Fibroblast of skin of left quadriceps (primary cell): ENCODE data around the gene NXN.
"Not testable (repeated sequence)": the region's sequence is repeated elsewhere in the genome, so short reads cannot be mapped to it uniquely, and the experiment has no call there.

Experiments
- DNase-seq, 2 experiments: peaks; one replicate each; pipeline ENCODE4 v3.0.0-alpha.2; 2013; ENCODE audit warnings: low read depth in 2 of 2

Gene NXN

DNA sequence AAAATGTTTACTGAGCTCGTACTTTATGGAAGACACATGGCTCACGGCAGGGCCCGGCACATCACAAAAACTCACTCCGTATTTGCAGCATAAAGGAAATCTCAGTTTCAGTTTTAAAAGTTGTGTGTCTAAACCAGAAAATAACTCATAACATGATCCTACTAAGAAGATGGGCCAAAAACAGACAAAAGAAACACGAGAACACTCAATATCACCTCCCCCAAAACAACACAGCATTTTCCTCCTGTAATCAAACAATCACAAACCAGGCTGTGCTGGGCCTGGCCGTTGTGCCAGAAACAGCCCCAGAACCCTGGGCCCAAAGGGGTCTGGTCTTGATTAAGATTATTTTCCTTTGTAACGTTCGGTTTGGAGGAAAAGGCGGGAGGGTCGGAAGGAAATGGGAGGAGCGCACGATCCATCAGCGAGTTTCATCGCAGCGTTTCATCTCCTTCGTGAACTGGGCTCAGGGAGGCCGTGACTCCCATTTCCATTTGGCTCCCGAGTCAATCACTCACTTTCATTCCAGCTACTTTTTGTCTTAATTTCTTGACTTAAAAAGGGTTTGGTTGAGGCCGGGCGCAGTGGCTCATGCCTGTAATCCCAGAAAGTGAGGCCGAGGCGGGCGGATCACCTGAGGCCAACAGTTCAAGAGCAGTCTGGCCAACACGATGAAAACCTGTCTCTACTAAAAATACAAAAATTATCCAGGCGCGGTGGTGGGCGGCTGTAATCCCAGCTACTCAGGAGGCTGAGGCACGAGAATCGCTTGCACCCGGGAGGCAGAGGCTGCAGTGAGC, 61.4 kb downstream of the NXN start:
- peak in 1 of 2 experiments; percentile 34 for DNase-seq

DNA sequence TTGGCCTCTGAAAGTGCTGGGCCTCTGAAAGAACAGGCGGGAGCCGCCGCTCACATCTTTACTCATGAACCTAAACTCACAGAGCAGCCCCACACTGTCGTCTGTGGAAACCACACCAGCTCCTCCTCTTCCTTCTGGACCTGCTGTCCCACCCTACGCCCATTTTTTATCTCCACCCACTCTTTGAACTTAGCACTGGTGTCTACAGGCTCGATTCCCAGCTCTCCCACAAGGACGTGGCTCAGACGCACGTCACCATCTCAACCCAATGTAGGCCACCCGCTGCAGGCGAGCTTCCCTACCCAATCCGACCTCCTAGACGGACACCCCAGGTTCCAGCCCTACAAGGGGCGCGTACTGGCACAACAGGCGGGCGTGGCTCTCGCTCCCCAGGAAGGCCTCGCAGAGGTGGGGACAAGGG, 62.2 kb downstream of the NXN start:
- DNase-seq = no peak

- DNase-seq = no peak
These were observed 63.3 kb downstream of the NXN start for GRCh38 chr17:916315-916714.

GRCh38 chr17:915538-916201, 63.9 kb downstream of the NXN start:
- peak in 1 of 2 experiments; percentile 28 for DNase-seq

DNA sequence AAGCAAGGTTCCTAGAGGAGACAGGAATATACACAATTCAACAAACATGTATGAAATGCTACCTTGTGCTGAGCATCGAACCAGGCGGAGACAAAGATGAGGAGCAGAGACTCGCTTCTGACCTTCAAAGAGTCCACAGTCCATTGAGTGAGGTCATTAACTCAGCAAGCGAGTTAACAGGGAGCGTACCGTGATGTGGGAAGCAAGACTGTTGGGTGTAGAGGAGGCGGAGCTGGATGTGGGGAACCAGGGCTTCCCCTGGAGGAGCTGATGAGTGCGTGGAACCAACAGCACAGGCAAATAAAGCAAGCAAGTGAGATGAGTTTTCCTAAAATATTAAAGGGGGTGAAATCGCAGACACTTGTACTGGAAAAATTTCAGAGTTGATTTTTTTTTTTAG, 65.0 kb downstream of the NXN start:
- DNase-seq = no peak

DNA sequence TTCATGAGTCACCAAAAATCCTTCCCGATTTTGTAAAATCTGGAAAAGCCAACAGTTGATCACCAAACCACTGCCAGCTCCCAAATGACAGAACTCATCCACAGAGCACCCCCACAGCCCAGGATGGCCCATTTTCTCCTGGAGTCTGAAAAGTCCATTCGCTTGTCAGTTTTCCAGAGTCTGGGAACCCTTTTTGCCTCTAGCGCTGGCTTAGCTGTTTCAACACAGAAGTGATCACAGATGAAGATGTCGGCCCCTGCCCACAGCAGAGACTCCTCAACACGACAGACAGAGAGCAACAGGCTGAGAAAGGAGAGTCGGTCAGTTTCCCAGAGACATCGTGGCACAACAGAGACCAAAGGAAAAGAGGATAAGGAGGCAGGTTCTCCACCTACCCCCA, 66.4 kb downstream of the NXN start:
- DNase-seq = no peak

GRCh38 chr17:909642-910323, 69.8 kb downstream of the NXN start:
- no peak for DNase-seq

- DNase-seq = no peak
These were observed 71.9 kb downstream of the NXN start for GRCh38 chr17:907725-908124.

GRCh38 chr17:905708-906107, 73.9 kb downstream of the NXN start:
- DNase-seq = not testable (repeated sequence)

DNA sequence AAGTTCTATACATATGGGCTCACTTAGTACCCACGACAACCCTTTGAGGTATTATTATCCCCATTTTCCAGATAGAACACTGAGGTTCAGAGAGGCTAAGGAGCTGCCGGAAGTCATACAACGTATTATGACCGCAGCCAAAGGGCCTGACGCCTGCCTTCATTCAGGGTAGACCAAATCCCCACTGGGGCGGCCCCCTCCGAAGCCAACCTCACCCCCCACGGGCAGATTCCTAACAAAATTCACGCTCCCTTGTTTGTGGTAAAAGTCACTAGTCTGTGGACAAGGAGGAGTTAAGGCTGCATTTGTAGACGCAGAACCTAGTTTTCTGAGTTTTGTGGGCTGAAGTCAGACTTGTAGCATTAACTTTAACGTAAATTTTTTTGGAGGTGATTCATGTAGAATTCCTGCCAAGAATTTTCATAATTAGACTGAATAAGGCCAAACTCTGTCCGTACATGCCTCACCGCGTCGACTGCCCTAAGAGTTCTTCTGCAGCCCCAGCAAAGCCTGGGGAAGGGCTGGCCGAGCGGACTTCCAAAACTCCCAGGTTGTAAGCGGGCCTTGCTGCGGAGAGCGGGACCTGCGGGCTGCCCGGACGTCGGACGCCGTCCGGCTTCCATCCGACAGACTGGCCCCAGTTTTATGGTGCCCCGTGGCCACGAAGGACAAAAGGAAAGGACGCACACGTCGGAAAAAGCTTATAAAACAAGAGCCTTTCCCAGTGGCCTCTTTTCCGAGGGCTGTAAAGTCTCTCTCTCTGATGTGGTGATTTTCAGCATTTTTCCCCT, 75.7 kb downstream of the NXN start:
- peak; percentile 93 for DNase-seq

GRCh38 chr17:902463-902862, 77.1 kb downstream of the NXN start:
- DNase-seq = no peak

GRCh38 chr17:901964-902363, 77.6 kb downstream of the NXN start:
- DNase-seq = no peak

DNA sequence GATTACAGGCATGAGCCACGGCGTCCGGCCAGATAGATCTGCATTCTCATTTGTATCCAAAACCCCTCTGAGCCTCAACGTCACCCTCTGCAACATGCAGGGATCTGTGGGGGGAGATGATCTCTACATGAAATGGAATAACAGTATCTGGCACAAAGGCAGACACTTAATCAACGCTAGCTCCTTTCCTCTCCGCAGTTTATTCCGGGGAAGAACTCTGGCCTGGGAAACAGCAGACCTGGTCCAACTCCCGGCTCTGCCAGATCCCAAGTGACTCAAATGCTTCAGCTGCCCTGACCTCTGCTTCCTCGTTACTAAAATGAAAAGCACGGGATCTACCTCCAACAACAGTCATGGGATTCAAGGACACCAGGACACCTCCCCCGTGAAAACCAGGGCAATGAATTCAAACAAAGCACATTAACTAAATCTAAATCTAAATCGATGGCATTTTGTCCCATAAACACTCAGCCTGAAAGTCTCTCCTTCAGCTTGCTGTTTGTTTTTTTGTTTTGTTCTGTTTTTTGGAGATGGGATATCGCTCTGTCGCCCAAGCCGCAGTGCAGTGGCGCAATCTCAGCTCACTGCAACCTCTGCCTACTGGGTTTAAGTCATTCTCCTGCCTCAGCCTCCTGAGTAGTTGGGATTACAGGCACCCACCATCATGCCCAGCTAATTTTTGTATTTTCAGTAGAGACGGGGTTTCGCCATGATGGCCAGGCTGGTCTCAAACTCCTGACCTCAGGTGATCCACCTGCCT, 78.2 kb downstream of the NXN start:
- no peak for DNase-seq

DNA sequence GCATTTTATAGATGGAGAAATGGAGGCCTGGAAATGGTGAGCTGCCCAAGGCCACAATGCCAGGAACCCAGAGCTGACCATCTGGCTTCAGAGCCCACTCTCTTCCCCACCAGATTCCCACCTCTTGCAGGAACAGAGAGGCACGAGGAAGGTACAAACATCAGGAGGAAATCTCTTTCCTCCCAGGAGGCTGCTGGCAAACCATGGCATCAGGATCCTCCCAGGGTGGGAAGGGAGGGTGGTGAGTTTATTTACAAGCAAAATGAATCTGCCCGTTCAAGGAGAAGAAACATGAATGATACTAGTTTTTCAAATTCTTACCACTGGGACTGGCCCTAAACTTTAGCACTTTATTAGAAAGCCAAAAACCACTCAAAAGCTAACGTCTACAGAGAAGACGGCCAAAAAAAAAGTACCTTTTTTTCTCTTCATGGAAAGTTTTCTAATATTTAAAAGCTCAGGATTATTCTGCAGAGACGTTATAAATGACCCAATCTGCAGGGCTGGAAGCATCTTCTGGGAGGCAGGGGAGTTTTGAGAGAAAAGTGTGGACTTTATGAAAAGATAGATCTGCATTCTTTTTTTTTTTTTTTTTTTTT, 79.1 kb downstream of the NXN start:
- DNase-seq = no peak

DNA sequence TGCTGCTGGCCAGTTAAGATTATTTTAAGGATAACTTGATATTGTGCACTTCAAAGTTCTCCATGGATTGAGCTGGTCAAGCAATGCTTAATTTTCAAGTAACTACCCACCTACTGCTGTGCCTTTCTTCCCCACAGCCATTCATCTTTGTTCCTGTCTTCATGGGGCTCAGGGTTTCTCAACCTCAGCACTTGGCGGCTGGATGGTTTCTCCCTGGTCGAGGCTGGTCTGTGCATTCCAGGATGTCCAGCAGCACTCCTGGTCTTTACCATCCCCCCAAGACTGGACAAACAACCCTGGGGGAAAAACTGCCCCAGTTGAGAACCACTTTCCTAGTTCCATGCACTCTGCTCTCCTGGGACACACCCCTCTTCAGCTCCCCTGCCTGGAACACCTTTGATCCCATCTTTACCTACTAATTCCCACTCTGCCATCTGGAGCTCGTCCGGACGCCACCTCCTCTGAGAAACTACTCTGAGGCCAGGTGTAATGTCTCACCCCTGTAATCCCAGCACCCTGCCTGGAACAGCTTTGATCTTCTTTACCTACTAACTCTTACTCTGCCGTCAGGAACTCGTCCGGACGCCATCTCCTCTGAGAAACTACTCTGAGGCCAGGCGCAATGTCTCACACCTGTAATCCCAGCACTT, 81.5 kb downstream of the NXN start:
- DNase-seq = no peak

DNA sequence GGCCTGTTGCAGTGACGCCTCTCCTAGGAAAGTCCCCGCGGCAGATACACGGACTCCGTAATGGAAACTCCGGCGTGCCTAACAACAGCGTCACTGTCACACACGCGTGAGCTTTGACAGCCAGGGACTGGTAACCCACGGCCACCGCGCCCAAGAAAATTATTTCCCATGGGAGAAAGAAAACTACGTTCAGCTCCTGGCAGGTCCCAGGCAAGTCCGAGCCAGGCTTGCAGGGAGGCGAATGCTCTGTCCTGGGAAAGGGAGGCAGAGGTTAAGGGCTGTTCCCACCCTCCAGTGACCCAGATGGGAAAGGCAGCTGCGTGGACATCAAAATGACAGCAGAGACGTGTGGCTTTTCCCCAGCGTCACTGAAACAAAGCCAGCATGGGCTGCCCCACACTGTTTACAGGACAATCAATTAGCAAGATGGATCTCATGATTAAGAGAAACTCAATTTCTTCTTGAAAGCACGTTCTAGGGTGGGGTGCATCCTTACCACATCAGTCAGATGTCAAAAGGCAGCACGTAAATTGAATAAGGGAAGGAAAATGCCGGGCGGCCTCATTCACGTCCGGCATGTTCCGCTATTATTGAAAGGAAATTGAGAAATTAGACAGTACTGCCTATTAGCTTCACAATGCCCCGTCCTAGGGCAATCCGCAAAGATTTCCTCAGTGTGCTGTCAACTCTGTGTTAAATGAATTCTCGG, 82.5 kb downstream of the NXN start:
- no peak for DNase-seq

GRCh38 chr17:896454-896853, 83.1 kb downstream of the NXN start:
- no peak for DNase-seq

GRCh38 chr17:892958-893357, 86.6 kb downstream of the NXN start:
- no peak for DNase-seq

- no peak for DNase-seq
These were observed 90.6 kb downstream of the NXN start for GRCh38 chr17:888998-889441.
